ENCODE results near the gene MAP6. TPM values are rescaled to one million over a fixed set of nuclear protein-coding genes. Genes with fewer than 3 reads are reported as not detected.

The MAP6 gene
- total and polyA plus RNA-seq, 10 of the 15 experiments (the other 5 are each of a cell fraction or from before 2014, with no cell fraction given), result 0.06 to 0.19 (median 0.11) TPM; not detected in 5

- in situ Hi-C loops (cut with MboI), result no loop called here
- POLR2A ChIA-PET, result no interaction called here
- H3K79me2 ChIP-seq (ENCODE audit: control insufficient read depth, insufficient read depth, low read length), result no peaks in the 10 kb centered on the region
- DNase-seq (ENCODE audit: low read depth, low spot score), result no peak
- H3K9me3 ChIP-seq (replicated peaks; ENCODE audit: control insufficient read depth, insufficient read depth, low read length), result no peaks in the 10 kb centered on the region
- H2AFZ ChIP-seq (ENCODE audit: control insufficient read depth, low read depth, low read length), result no peak overlapping the region
- no peaks in the 10 kb centered on the region for H3K27me3 ChIP-seq (replicated peaks in 1 of 2; ENCODE audit: control insufficient read depth in 2 of 2, insufficient read depth in 2 of 2, low read length in 1 of 2)
- ATAC-seq, result no peak
- H3K4me1 ChIP-seq (ENCODE audit: control insufficient read depth, insufficient read depth, low read length), result no peaks in the 10 kb centered on the region
- SMC1A ChIA-PET (ENCODE audit: uncharacterized antibody, unreplicated experiment), result no interaction called here
- TF ChIP-seq RBBP5 (conservative IDR thresholded peaks at IDR 0.05) (no peak), CBX5 (IDR thresholded peaks at IDR 0.05; ENCODE audit: low read depth) (no peak), MEF2B (IDR thresholded peaks at IDR 0.05; ENCODE audit: partially characterized antibody, poor library complexity, severe bottlenecking) (no peak), CBFB (IDR thresholded peaks at IDR 0.05; ENCODE audit: low read depth) (no peak), DPF2 (IDR thresholded peaks at IDR 0.05) (no peak), TCF3 (IDR thresholded peaks at IDR 0.05; ENCODE audit: borderline replicate concordance, insufficient read depth, low read depth, low read length) (no peak), ZBED1 (IDR thresholded peaks at IDR 0.05; ENCODE audit: borderline replicate concordance) (no peak)
- TF ChIP-seq, protein P1, sequence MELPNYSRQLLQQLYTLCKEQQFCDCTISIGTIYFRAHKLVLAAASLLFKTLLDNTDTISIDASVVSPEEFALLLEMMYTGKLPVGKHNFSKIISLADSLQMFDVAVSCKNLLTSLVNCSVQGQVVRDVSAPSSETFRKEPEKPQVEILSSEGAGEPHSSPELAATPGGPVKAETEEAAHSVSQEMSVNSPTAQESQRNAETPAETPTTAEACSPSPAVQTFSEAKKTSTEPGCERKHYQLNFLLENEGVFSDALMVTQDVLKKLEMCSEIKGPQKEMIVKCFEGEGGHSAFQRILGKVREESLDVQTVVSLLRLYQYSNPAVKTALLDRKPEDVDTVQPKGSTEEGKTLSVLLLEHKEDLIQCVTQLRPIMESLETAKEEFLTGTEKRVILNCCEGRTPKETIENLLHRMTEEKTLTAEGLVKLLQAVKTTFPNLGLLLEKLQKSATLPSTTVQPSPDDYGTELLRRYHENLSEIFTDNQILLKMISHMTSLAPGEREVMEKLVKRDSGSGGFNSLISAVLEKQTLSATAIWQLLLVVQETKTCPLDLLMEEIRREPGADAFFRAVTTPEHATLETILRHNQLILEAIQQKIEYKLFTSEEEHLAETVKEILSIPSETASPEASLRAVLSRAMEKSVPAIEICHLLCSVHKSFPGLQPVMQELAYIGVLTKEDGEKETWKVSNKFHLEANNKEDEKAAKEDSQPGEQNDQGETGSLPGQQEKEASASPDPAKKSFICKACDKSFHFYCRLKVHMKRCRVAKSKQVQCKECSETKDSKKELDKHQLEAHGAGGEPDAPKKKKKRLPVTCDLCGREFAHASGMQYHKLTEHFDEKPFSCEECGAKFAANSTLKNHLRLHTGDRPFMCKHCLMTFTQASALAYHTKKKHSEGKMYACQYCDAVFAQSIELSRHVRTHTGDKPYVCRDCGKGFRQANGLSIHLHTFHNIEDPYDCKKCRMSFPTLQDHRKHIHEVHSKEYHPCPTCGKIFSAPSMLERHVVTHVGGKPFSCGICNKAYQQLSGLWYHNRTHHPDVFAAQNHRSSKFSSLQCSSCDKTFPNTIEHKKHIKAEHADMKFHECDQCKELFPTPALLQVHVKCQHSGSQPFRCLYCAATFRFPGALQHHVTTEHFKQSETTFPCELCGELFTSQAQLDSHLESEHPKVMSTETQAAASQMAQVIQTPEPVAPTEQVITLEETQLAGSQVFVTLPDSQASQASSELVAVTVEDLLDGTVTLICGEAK (IDR thresholded peaks at IDR 0.05; ENCODE audit: borderline replicate concordance), result no peak
- H3K27ac ChIP-seq (ENCODE audit: control insufficient read depth, insufficient read depth), result no peak overlapping the region
- no peak overlapping the region for H3K9ac ChIP-seq (ENCODE audit: control insufficient read depth, insufficient read depth, low read length)
- H4K20me1 ChIP-seq (ENCODE audit: control insufficient read depth, insufficient read depth), result no peaks in the 10 kb centered on the region
- RAD21 ChIA-PET (ENCODE audit: unreplicated experiment), result no interaction called here
- 6% methylated on average over 2 of the region's 2 CpGs for WGBS (ENCODE audit: insufficient coverage, insufficient replicate concordance, low lambda C conversion rate, missing lambda C conversion rate)
- BruUV-seq (replicated peaks), result no TSS peak
- CTCF ChIA-PET, result interaction anchor here (1.1 to 1.9 kb wide), 3 partner anchors 8 to 139 kb away, joined by 3 to 8 read pairs (median 6); no protein-coding TSS in a partner anchor
- FAIRE-seq, result no peak
- H3K4me2 ChIP-seq (ENCODE audit: control insufficient read depth, insufficient read depth), result no peak overlapping the region
- intact Hi-C loops (cut with micrococcal nuclease; ENCODE audit: unreplicated experiment), result loop anchor here (10.0 kb wide), 1 partner anchor 175 kb away; the partner anchor contains the start of gene DGAT2
- no peaks in the 10 kb centered on the region for H3K36me3 ChIP-seq (ENCODE audit: control insufficient read depth in 2 of 2, insufficient read depth in 2 of 2, low read length in 1 of 2)
- no peak overlapping the region for H3K4me3 ChIP-seq
These were observed 78.9 kb downstream of the MAP6 start for GRCh38 chr11:75589933-75590332.

Data from GM12878 (cell line).